DMS79 (cell line): Measurements from ENCODE around the gene FRMD4B.

ENCODE experiments used
- DNase-seq: peaks from one replicate; lab custom pipeline; 2025; lab: John Stamatoyannopoulos, UW

The FRMD4B gene

DNA sequence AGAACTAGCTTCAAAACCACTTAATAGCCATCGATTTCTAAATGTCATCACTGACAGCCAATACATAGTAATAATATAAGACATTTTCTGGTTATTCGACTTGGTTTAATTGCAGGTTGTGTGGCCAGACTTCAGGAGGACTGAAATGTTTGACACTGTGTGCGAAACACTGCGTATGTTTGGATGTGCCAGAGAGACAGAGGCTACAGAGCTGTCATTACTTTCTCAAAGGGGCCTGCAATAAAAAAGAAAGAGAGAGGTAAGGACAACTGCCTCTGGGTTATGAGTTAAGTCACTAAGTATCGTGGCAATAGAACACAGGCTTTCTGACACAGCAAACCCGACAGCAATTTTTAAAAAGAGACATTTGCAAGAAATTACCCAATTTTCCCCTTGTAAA lies 264.4 kb downstream of the FRMD4B start:
- no peak for DNase-seq

DNA sequence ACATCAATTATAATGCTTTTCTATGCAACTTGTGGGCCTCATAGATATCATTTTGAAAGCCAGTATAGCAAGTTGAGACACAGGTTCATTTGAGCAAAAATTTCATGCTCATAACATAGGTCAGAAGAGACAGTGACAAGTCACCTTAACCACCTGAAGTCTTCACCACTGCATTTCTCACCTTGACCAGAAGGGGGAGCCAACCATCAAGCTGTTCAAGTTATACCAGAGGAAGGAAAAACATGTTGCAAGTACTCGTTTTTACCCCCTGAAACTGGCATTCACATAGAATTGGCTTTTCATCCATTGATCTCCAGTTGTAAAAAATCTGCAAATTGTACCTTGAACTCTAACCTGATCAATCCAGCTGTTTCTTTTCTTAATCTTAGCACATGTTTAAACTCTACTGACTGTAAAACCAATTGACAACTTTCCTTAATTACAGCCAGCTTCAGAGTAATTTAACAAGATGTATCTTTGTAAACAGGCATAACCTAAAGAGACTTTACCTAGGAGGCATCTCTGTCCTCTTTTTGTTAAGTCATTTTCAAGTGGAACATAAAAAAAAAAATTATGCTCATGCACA lies 264.9 kb downstream of the FRMD4B start:
- no peak for DNase-seq
